ENCODE measurements around the gene PADI6. TPM values are rescaled to one million over a fixed set of nuclear protein-coding genes. Genes with fewer than 3 reads are reported as not detected.
A peak's percentile ranks its signal among the peaks of the same experiment; 100 is the strongest.

Gene PADI6
- total RNA-seq, 1 donor from 2014 or later: not detected

DNA sequence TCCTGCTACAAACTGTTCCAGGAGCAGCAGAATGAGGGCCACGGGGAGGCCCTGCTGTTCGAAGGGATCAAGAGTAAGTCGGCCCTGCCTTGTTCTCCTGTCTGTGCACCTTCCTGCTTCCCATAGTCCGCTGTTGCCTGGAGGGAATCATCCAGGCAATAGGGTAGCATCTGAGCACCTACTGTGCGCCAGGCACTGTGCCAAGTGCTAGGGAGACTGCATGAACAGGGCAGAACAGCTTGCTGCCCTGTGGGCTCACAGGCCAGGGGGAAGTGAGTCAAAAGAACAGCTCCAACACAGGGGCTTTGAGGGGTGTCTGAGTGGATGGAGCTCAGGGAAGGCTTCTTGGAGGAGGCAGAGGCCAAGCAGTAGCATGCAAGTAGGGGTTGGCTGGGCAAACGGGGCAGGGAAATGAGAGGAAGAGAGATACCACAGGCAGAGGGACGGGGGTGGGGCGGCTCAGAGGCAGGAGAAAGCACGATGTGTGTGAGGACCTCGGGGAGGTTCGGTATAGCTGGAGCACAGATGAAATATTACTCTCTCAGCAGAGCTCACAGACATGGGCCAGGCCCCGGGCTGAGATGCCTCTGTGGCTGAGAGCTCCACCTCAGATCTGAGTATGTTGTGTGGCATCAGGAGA is 15.5 kb upstream of the PADI6 start:
- Mint-ChIP-seq H3K4me3 (ENCODE audit: unreplicated experiment) (no peak overlapping the region), H3K9me3 (ENCODE audit: unreplicated experiment) (no peaks in the 10 kb centered on the region), H3K27me3 (ENCODE audit: unreplicated experiment) (no peaks in the 10 kb centered on the region), H3K4me1 (ENCODE audit: low read depth, unreplicated experiment) (no peaks in the 10 kb centered on the region), H3K27ac (ENCODE audit: unreplicated experiment) (peak overlapping the region; percentile 28), H3K36me3 (ENCODE audit: unreplicated experiment) (no peaks in the 10 kb centered on the region)
- TF ChIP-seq, protein P1, sequence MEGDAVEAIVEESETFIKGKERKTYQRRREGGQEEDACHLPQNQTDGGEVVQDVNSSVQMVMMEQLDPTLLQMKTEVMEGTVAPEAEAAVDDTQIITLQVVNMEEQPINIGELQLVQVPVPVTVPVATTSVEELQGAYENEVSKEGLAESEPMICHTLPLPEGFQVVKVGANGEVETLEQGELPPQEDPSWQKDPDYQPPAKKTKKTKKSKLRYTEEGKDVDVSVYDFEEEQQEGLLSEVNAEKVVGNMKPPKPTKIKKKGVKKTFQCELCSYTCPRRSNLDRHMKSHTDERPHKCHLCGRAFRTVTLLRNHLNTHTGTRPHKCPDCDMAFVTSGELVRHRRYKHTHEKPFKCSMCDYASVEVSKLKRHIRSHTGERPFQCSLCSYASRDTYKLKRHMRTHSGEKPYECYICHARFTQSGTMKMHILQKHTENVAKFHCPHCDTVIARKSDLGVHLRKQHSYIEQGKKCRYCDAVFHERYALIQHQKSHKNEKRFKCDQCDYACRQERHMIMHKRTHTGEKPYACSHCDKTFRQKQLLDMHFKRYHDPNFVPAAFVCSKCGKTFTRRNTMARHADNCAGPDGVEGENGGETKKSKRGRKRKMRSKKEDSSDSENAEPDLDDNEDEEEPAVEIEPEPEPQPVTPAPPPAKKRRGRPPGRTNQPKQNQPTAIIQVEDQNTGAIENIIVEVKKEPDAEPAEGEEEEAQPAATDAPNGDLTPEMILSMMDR (IDR thresholded peaks at IDR 0.05; ENCODE audit: partially characterized antibody, unreplicated experiment): no peak
- DNase-seq: no peak

DNA sequence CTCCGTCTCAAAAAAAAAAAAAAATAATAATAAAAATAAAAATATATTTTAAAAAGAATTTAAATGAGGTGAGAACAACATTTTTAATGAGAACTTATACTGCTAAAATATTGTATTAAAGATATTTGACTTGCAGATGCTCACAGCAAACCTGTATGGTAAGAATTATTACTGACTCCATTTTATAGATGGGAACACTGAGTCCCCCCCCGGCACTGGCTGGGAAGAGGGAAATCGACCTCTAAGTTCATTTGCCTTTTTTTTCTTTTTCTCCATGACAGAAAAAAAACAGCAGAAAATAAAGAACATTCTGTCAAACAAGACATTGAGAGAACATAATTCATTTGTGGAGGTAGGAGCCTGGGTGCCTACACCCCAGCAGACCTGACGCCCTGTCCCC is 13.4 kb upstream of the PADI6 start:
- Mint-ChIP-seq H3K9me3 (ENCODE audit: unreplicated experiment) (no peaks in the 10 kb centered on the region), H3K36me3 (ENCODE audit: unreplicated experiment) (no peaks in the 10 kb centered on the region), H3K27me3 (ENCODE audit: unreplicated experiment) (peaks cover 2% of the 10 kb centered on the region), H3K4me3 (ENCODE audit: unreplicated experiment) (no peak overlapping the region), H3K27ac (ENCODE audit: unreplicated experiment) (no peak overlapping the region), H3K4me1 (ENCODE audit: low read depth, unreplicated experiment) (no peaks in the 10 kb centered on the region)
- DNase-seq: no peak
- TF ChIP-seq, protein P1 (IDR thresholded peaks at IDR 0.05; ENCODE audit: partially characterized antibody, unreplicated experiment): no peak

DNA sequence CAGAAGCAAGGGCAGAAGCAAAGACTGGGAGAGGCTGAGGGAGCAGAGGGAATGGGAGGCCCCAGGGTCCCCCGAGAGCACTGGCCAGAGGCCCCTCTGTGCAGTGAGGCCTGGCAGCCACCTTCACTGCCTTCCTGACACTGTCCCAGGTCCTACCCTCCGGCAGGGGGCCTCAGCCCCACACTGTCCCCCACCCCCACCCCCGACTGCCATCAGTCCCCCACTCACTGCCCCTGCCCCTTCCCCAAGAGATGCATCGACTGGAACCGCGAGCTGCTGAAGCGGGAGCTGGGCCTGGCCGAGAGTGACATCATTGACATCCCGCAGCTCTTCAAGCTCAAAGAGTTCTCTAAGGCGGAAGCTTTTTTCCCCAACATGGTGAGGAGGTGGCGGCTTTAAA is 13.0 kb upstream of the PADI6 start:
- H3K27ac Mint-ChIP-seq (ENCODE audit: unreplicated experiment): no peak overlapping the region
- H3K4me3 Mint-ChIP-seq (ENCODE audit: unreplicated experiment): no peak overlapping the region
- no peaks in the 10 kb centered on the region for H3K36me3 Mint-ChIP-seq (ENCODE audit: unreplicated experiment)
- TF ChIP-seq, protein P1 (IDR thresholded peaks at IDR 0.05; ENCODE audit: partially characterized antibody, unreplicated experiment): no peak
- no peaks in the 10 kb centered on the region for H3K4me1 Mint-ChIP-seq (ENCODE audit: low read depth, unreplicated experiment)
- H3K27me3 Mint-ChIP-seq (ENCODE audit: unreplicated experiment): peaks cover 2% of the 10 kb centered on the region
- DNase-seq: no peak
- H3K9me3 Mint-ChIP-seq (ENCODE audit: unreplicated experiment): no peaks in the 10 kb centered on the region

DNA sequence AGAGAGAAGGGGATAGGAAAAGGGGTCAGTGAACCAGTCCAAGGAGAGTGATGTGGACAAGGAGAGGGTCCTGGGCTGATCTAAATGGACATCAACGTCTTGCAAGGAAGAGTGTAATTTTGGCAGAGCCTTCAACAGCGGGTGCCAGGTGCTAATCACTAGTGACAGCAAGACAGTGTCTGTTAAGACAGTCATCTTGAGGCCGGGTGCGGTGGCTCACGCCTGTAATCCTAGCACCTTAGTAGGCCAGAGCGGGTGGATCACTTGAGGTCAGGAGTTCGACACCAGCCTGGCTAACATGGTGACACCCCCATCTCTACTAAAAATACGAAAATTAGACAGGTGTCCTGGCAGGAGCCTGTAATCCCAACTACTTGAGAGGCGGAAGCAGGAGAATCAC is 12.2 kb upstream of the PADI6 start:
- H3K36me3 Mint-ChIP-seq (ENCODE audit: unreplicated experiment): no peaks in the 10 kb centered on the region
- peaks cover 2% of the 10 kb centered on the region for H3K27me3 Mint-ChIP-seq (ENCODE audit: unreplicated experiment)
- H3K4me1 Mint-ChIP-seq (ENCODE audit: low read depth, unreplicated experiment): no peaks in the 10 kb centered on the region
- H3K27ac Mint-ChIP-seq (ENCODE audit: unreplicated experiment): no peak overlapping the region
- no peaks in the 10 kb centered on the region for H3K9me3 Mint-ChIP-seq (ENCODE audit: unreplicated experiment)
- no peak overlapping the region for H3K4me3 Mint-ChIP-seq (ENCODE audit: unreplicated experiment)
- DNase-seq: no peak
- TF ChIP-seq, protein P1 (IDR thresholded peaks at IDR 0.05; ENCODE audit: partially characterized antibody, unreplicated experiment): no peak

DNA sequence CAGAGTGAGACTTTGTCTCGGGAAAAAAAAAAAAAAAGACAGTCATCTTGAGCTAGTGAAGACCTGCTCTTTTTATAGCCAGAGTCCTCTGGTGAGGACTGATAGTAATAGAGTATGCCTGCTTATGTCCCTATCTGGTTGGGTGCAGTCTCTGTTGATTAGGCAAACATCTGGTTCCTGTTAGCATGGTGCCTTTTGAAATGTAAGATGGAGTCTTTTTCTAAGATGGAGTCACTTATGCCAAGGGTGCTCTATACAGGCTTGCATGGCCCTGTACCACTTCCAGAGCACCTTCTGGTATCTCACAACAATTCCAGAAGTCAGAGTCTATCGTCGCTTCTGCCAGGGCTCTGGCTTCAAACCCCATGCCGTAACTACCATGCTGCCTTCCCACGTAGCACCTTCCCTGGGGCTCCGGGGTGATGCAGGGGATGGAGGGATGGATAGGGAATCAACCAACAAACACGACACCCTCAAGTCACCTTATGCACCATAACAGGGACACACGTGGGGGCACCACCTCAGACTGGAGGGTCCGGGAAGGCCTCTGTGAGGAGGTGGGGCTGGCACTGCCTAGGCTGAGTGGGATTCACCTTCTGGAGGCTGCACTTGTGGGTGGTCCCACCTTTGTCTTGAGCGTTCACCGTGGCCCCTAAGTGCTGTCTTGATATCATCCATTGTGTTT is 11.6 kb upstream of the PADI6 start:
- Mint-ChIP-seq H3K36me3 (ENCODE audit: unreplicated experiment) (no peaks in the 10 kb centered on the region), H3K27ac (ENCODE audit: unreplicated experiment) (no peak overlapping the region), H3K9me3 (ENCODE audit: unreplicated experiment) (no peaks in the 10 kb centered on the region), H3K4me3 (ENCODE audit: unreplicated experiment) (no peak overlapping the region), H3K4me1 (ENCODE audit: low read depth, unreplicated experiment) (no peaks in the 10 kb centered on the region), H3K27me3 (ENCODE audit: unreplicated experiment) (peaks cover 2% of the 10 kb centered on the region)
- DNase-seq: no peak
- TF ChIP-seq, protein P1 (IDR thresholded peaks at IDR 0.05; ENCODE audit: partially characterized antibody, unreplicated experiment): no peak

Measured in glutamatergic neuron (in vitro differentiated cells).